Measurements from ENCODE around the gene NTM. TPM values are rescaled to one million over a fixed set of nuclear protein-coding genes. Genes with fewer than 3 reads are reported as not detected.

NTM gene
- total and polyA plus RNA-seq, 2 donors (not counting 1 experiment from before 2014, with no cell fraction given), result 12.3 to 28.6 TPM

DNA sequence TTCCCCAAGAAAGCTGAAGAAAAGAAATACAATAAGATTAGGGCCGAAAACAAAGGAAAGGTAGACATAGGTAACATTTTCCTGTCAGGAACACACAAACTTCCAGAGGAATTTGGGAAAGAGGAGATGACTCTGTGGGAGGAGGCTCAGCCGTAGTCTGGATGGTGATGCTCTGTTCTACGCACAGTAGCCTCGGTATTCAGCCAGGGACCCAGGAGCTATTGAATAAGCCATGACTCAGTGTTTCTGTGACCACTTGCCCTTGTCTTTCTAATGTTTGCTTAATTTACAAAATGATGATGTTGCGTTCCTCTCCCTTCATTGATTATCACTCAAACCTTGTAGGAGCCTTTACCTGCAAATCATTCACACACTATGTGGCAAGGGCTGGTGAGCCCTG is 745.0 kb downstream of the NTM start:
- Histone ChIP-seq H3K27ac (ENCODE audit: insufficient read depth, low read length) (no peak overlapping the region), H3K9ac (ENCODE audit: insufficient read depth, low read length) (no peak overlapping the region), H3K79me2 (ENCODE audit: control insufficient read depth, insufficient read depth, low read length) (no peaks in the 10 kb centered on the region), H3K36me3 (ENCODE audit: control insufficient read depth, insufficient read depth, low read length) (no peaks in the 10 kb centered on the region), H3K4me2 (ENCODE audit: extremely low read depth, insufficient read depth, low read length) (no peak overlapping the region), H3K4me1 (ENCODE audit: control insufficient read depth, extremely low read depth, insufficient read depth, low read length) (peaks cover 10% of the 10 kb centered on the region), H4K20me1 (ENCODE audit: control insufficient read depth, extremely low read depth, insufficient read depth, low read length) (no peaks in the 10 kb centered on the region), H3K27me3 (ENCODE audit: control insufficient read depth, insufficient read depth, low read length) (no peaks in the 10 kb centered on the region), H3K9me3 (ENCODE audit: control insufficient read depth, insufficient read depth, low read depth, low read length) (no peaks in the 10 kb centered on the region), H2AFZ (ENCODE audit: low read length) (no peak overlapping the region), H3K4me3 (replicated peaks in 1 of 4; ENCODE audit: control extremely low read depth in 1 of 4, insufficient read depth in 1 of 4, low read depth in 3 of 4, low read length in 4 of 4) (no peak overlapping the region)
- DNase-seq (ENCODE audit: low read depth in 2 of 2), result peak; percentile 32 to 86
- TF ChIP-seq, protein P1, sequence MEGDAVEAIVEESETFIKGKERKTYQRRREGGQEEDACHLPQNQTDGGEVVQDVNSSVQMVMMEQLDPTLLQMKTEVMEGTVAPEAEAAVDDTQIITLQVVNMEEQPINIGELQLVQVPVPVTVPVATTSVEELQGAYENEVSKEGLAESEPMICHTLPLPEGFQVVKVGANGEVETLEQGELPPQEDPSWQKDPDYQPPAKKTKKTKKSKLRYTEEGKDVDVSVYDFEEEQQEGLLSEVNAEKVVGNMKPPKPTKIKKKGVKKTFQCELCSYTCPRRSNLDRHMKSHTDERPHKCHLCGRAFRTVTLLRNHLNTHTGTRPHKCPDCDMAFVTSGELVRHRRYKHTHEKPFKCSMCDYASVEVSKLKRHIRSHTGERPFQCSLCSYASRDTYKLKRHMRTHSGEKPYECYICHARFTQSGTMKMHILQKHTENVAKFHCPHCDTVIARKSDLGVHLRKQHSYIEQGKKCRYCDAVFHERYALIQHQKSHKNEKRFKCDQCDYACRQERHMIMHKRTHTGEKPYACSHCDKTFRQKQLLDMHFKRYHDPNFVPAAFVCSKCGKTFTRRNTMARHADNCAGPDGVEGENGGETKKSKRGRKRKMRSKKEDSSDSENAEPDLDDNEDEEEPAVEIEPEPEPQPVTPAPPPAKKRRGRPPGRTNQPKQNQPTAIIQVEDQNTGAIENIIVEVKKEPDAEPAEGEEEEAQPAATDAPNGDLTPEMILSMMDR (conservative IDR thresholded peaks at IDR 0.05 in 1 of 2, IDR thresholded peaks at IDR 0.05 in 1 of 2; ENCODE audit: low read depth in 1 of 2, low read length in 2 of 2), result no peak
- TF ChIP-seq EZH2 (IDR thresholded peaks at IDR 0.05; ENCODE audit: low read length, missing control alignments), result no peak

- Histone ChIP-seq H4K20me1 (ENCODE audit: control insufficient read depth, extremely low read depth, insufficient read depth, low read length) (no peaks in the 10 kb centered on the region), H3K4me3 (replicated peaks in 1 of 4; ENCODE audit: control extremely low read depth in 1 of 4, insufficient read depth in 1 of 4, low read depth in 3 of 4, low read length in 4 of 4) (no peak overlapping the region), H2AFZ (ENCODE audit: low read length) (no peak overlapping the region), H3K27ac (ENCODE audit: insufficient read depth, low read length) (no peak overlapping the region), H3K79me2 (ENCODE audit: control insufficient read depth, insufficient read depth, low read length) (no peaks in the 10 kb centered on the region), H3K9me3 (ENCODE audit: control insufficient read depth, insufficient read depth, low read depth, low read length) (no peaks in the 10 kb centered on the region), H3K27me3 (ENCODE audit: control insufficient read depth, insufficient read depth, low read length) (no peaks in the 10 kb centered on the region), H3K9ac (ENCODE audit: insufficient read depth, low read length) (no peak overlapping the region), H3K4me1 (ENCODE audit: control insufficient read depth, extremely low read depth, insufficient read depth, low read length) (peaks cover 7% of the 10 kb centered on the region), H3K4me2 (ENCODE audit: extremely low read depth, insufficient read depth, low read length) (no peak overlapping the region), H3K36me3 (ENCODE audit: control insufficient read depth, insufficient read depth, low read length) (no peaks in the 10 kb centered on the region)
- no peak for DNase-seq (ENCODE audit: low read depth in 2 of 2)
- no peak for TF ChIP-seq EZH2 (IDR thresholded peaks at IDR 0.05; ENCODE audit: low read length, missing control alignments)
- TF ChIP-seq, protein P1 (conservative IDR thresholded peaks at IDR 0.05 in 1 of 2, IDR thresholded peaks at IDR 0.05 in 1 of 2; ENCODE audit: low read depth in 1 of 2, low read length in 2 of 2), result no peak
These were observed 746.1 kb downstream of the NTM start for GRCh38 chr11:132116516-132116915.

DNA sequence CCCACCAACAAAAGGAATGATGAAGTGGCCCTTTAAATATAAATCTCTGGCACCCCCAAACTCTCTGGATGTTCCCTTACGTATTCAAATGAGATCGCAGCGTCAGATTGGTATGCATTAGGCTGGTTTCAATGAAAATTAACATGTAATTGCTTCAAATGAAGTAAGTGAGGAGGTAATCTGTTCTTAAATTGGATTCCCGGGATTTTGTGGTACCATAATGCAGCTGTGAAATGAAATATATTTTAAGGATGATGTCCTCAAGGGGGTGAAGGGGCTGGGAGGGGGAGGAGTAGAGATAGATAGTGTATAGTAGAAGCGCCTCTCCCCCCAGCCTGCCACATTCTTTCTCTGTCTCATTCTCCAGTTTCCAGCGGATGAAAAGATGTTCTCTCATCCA is 748.2 kb downstream of the NTM start:
- Histone ChIP-seq H4K20me1 (ENCODE audit: control insufficient read depth, extremely low read depth, insufficient read depth, low read length) (no peaks in the 10 kb centered on the region), H3K4me2 (ENCODE audit: extremely low read depth, insufficient read depth, low read length) (no peak overlapping the region), H2AFZ (ENCODE audit: low read length) (no peak overlapping the region), H3K9ac (ENCODE audit: insufficient read depth, low read length) (no peak overlapping the region), H3K4me1 (ENCODE audit: control insufficient read depth, extremely low read depth, insufficient read depth, low read length) (no peaks in the 10 kb centered on the region), H3K36me3 (ENCODE audit: control insufficient read depth, insufficient read depth, low read length) (no peaks in the 10 kb centered on the region), H3K9me3 (ENCODE audit: control insufficient read depth, insufficient read depth, low read depth, low read length) (no peaks in the 10 kb centered on the region), H3K27ac (ENCODE audit: insufficient read depth, low read length) (no peak overlapping the region), H3K79me2 (ENCODE audit: control insufficient read depth, insufficient read depth, low read length) (no peaks in the 10 kb centered on the region), H3K4me3 (replicated peaks in 1 of 4; ENCODE audit: control extremely low read depth in 1 of 4, insufficient read depth in 1 of 4, low read depth in 3 of 4, low read length in 4 of 4) (no peak overlapping the region), H3K27me3 (ENCODE audit: control insufficient read depth, insufficient read depth, low read length) (no peaks in the 10 kb centered on the region)
- DNase-seq (ENCODE audit: low read depth in 2 of 2), result no peak
- TF ChIP-seq EZH2 (IDR thresholded peaks at IDR 0.05; ENCODE audit: low read length, missing control alignments), result no peak
- TF ChIP-seq, protein P1 (conservative IDR thresholded peaks at IDR 0.05 in 1 of 2, IDR thresholded peaks at IDR 0.05 in 1 of 2; ENCODE audit: low read depth in 1 of 2, low read length in 2 of 2), result no peak
